Stimulated activated CD4-positive, alpha-beta T cell treated with anti-CD3 and anti-CD28 coated beads, Interleukin-4, amount 100 ng/mL, for 48 hours (primary cell): ENCODE data around the gene KLHL17.
"Not testable (repeated sequence)": the region's sequence is repeated elsewhere in the genome, so short reads cannot be mapped to it uniquely, and the experiment has no call there.

Experiments used
- DNase-seq, 2 donors: peaks; one replicate each; pipeline ENCODE4 v3.0.0-alpha.2; 2020; ENCODE audit warnings: low read depth in 2 of 2

The KLHL17 gene

GRCh38 chr1:936348-937264 lies 23.8 kb upstream of the KLHL17 start:
- no peak for DNase-seq

DNA sequence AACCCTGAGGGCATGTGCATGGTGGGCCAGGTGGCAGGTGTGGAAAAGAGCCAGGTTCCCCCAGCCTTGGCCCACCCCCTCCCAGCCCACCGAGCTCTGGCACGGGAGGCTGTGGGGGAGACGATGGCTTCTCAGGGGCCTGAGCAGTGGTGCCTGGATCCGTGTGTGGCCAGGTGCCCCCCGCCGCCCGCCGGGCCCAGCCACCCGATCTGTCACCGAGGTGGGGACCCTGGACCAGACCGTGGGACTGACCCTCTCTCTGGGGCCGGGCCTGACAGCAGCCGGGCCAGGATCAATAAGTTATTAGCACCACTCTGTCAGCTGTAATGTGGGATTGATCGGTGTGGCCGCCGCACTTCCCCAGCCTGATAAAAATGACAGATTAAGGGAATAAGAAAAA lies 22.9 kb upstream of the KLHL17 start:
- DNase-seq = no peak

- no peak for DNase-seq
These were observed 22.2 kb upstream of the KLHL17 start for GRCh38 chr1:938088-938683.

- DNase-seq = no peak
These were observed 21.5 kb upstream of the KLHL17 start for GRCh38 chr1:938711-939489.

GRCh38 chr1:939511-940106 lies 20.8 kb upstream of the KLHL17 start:
- no peak for DNase-seq

- no peak for DNase-seq
These were observed 20.0 kb upstream of the KLHL17 start for GRCh38 chr1:940107-941014.

GRCh38 chr1:941015-941587 lies 19.3 kb upstream of the KLHL17 start:
- no peak for DNase-seq

- DNase-seq = no peak
These were observed 18.6 kb upstream of the KLHL17 start for GRCh38 chr1:941588-942383.

- no peak for DNase-seq
These were observed 18.0 kb upstream of the KLHL17 start for GRCh38 chr1:942411-942821.

- DNase-seq = no peak
These were observed 17.4 kb upstream of the KLHL17 start for GRCh38 chr1:942864-943533.

GRCh38 chr1:943545-944340 lies 16.6 kb upstream of the KLHL17 start:
- no peak for DNase-seq

DNA sequence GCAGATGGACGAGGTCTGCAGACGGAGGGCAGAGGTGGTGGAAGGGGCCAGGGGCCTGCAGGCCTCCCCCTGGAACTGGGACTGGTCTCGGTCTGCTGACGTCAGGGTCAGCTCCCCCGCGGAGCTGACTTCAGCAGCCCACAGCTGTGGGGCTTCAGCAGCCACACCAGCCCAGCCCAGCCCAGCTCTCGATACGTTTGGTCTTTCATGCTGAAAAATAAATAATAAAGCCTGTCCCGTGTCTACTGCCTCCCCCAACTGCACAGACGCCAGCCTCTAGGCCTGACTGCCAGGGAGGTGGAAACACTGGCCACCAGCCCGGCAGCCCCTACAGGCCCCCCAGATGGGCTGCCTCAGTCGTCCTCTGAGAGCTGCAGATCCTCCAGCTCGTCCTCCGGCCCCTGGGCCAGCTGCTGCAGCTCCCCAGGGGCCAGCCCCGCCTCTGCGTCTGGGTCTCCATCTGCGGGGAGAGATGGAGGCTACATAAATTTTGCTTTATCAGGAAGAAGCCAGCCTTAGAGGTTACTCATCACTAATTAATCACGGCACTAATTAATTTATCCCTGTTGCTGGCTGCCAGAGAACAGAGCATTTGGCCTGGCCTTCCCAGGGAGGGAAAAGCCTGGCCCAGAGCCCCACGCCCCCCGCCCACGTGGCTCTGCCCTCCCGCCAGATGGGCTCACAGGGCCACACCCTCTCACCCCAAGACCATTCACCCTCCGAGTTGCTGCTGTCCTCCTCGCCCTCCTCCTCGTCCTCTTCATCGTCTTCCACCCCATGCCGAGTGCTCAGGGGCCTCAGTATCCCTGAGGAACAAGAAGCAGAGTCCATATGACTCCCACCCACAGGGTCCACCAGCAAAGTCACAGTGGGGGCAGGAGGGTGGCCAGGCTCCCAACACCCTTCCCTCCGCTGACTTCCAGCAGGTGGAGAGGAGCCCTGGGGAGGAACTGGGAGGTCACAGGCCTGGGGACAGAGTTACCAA lies 15.8 kb upstream of the KLHL17 start:
- no peak for DNase-seq

DNA sequence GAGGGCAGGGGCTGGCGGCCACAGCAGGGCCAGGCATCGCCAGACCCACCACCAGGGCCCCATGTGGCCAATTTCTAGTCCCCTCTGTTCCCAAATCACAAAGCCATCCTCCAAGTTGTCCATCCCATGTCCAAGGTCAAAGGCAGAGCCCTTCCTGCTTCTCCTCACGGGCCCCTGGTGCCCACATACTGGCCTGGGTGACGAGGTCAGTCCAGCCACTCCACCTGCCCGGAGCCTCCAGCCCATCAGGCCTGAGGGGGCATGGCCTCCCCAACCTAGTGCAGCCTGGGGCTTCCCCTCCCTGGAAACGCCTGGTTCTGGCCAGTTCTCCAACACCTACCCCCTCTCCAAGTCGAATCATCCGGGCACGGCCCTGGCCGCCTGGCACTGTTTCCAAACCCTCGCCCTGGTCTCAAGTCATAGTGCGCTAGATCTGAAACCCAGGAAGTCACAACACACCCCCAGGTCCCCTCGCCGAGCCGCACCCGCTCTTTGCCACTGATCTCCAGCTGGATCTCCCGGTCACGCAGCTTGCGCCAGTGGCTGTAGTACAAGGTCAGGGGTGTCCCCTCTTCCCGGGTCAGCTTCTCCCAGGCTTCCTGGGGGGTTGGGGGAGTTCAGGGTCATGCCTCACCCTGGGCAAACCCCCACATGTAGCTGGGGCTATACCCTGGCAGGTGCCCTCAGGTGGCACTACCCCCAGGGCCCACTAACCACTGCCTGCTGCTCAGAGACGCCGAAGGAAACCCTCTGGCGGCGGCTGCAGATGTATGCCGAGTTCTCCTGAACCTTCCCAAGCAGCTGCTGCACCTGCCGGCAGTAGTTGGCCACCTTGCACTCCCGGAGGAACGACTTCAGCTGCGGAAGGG lies 14.5 kb upstream of the KLHL17 start:
- DNase-seq = no peak

DNA sequence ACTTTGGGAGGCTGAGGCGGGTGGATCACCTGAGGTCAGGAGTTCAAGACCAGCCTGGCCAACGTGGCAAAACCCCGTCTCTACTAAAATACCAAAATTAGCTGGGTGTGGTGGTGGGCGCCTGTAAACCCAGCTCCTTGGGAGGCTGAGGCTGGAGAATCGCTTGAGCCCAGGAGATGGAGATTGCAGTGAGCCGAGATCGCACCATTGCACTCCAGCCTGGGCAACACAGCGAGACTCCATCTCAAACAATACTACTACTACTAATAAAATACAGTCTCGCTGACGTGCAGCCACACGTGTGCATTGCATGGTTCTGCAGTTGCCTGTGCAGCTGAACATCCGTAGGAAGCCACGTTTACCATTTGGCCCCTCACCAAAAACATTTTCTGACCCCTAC lies 13.6 kb upstream of the KLHL17 start:
- DNase-seq = not testable (repeated sequence)

DNA sequence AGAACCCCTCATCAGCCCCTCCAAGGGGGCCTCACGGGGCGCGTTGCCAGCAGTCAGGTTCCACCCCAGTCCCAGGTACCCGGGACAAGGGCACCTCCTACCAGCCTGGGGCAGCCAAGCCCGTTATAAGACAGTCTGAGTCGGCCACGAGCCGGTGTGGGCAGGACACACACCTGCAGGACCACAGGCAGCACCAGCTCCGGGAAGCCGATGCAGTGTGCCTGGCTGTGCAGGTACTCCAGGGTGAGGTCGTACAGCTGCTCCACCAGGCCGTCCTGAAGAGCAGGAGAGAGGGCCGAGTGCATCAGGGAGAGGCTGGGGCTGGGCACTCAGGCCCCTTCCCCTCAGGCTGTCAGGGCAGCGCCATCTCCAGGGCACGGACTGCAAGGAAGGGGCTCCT lies 12.4 kb upstream of the KLHL17 start:
- DNase-seq = no peak

DNA sequence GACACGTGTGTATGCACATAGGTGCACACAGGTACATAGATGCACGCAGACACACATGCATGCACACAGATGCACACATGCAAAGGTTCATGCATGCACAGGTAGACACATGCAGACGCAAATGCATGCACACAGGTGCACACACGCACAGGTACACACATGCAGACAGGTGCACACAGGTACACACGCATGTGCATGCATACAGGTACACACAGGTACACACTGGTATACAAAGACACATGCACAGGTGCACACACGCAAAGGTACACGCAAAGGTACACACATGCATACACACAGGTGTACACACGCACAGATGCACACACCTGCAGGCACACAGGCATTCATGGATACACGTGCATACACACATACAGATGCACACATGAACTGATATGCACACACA lies 10.1 kb upstream of the KLHL17 start:
- DNase-seq = no peak
